VCaP (cell line): Measurements from ENCODE around the gene RUNX2.
"Not testable (repeated sequence)": the region's sequence is repeated elsewhere in the genome, so short reads cannot be mapped to it uniquely, and the experiment has no call there.

Experiments used
- H3K27ac ChIP-seq: fragments of 450-650 bp; 2 replicates; pipeline ENCODE4 v1.5.1; 2017
- TF ChIP-seq, protein P1 (sequence below): fragments of 450-650 bp; conservative IDR thresholded peaks from 2 replicates; pipeline ENCODE4 v1.5.1; 2017; ENCODE audit warnings: mild to moderate bottlenecking, moderate library complexity

Gene RUNX2

DNA sequence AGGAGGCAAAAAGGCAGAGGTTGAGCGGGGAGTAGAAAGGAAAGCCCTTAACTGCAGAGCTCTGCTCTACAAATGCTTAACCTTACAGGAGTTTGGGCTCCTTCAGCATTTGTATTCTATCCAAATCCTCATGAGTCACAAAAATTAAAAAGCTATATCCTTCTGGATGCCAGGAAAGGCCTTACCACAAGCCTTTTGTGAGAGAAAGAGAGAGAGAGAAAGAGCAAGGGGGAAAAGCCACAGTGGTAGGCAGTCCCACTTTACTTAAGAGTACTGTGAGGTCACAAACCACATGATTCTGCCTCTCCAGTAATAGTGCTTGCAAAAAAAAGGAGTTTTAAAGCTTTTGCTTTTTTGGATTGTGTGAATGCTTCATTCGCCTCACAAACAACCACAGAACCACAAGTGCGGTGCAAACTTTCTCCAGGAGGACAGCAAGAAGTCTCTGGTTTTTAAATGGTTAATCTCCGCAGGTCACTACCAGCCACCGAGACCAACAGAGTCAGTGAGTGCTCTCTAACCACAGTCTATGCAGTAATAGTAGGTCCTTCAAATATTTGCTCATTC is at the start of gene RUNX2:
Gene RUNX2, plus strand, starts transcription at position 375 of the 567 bp plus-strand sequence. CDS start 397 bp downstream, outside the sequence.
- TF ChIP-seq, protein P1, sequence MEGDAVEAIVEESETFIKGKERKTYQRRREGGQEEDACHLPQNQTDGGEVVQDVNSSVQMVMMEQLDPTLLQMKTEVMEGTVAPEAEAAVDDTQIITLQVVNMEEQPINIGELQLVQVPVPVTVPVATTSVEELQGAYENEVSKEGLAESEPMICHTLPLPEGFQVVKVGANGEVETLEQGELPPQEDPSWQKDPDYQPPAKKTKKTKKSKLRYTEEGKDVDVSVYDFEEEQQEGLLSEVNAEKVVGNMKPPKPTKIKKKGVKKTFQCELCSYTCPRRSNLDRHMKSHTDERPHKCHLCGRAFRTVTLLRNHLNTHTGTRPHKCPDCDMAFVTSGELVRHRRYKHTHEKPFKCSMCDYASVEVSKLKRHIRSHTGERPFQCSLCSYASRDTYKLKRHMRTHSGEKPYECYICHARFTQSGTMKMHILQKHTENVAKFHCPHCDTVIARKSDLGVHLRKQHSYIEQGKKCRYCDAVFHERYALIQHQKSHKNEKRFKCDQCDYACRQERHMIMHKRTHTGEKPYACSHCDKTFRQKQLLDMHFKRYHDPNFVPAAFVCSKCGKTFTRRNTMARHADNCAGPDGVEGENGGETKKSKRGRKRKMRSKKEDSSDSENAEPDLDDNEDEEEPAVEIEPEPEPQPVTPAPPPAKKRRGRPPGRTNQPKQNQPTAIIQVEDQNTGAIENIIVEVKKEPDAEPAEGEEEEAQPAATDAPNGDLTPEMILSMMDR: no peak
- H3K27ac ChIP-seq: no peak within 1 kb of the TSS

DNA sequence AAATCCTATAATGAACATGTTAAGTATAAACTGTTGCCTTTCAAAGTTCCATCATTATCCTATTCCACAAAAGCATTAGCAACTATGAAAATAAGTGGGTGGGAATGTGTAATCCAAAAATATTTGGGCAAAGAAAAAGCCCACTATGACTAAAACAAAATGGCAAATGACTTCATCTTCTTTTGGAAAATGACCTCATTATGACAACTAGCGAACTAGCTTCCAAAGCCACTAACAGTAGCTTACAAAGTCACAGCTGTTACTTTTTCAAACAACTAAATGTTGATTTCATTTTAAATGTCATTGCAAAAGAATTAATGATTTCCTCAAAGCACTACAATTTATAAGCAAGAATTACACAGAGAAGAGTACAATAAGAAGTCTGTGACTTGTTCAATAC is 49.8 kb upstream of the RUNX2 start:
- H3K27ac ChIP-seq: no peak overlapping the region
- TF ChIP-seq, protein P1: no peak

DNA sequence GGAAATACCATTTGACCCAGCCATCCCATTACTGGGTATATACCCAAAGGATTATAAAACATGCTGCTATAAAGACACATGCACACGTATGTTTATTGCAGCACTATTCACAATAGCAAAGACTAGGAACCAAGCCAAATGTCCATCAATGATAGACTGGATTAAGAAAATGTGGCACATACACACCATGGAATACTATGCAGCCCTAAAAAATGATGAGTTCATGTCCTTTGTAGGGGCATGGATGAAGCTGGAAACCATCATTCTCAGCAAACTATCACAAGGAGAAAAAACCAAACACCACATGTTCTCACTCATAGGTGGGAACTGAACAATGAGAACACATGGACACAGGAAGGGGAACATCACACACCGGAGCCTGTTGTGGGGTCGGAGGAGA is 41.4 kb upstream of the RUNX2 start:
- H3K27ac ChIP-seq: not testable (repeated sequence)

DNA sequence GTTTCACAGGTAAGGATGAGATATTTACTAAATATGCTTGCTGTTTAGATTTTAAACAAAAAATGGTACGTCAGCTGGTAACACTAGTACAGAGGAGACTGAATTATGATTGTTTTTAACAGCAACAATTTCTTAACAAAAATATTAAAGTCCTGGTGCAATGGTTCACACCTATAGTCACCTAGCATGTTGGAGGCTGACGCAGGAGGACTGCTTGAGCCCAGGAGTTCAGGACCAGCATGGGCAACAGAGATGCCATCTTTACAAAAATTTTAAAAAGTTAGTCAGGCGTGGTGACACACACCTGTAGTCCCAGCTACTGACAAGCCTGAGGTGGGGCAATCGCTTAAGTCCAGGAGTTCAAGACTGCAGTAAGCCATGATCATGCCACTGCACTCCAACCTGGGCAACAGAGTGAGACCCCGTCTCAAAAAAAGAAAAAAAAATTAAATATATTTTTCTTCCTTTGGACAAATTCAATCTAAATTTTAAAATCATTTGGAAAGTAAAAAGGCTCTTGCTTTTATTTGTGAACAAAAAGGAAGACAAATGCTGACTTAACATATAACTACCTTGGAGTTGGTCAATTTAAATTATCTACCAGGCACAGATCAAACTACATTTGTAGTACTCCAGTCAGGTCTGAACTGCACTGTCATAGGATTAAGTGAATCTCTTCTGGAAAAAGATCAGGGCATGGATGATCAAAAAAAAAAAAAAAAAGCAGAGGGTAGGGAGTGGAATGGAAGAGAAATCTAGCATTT is 38.2 kb upstream of the RUNX2 start:
- TF ChIP-seq, protein P1: no peak
- no peak overlapping the region for H3K27ac ChIP-seq

DNA sequence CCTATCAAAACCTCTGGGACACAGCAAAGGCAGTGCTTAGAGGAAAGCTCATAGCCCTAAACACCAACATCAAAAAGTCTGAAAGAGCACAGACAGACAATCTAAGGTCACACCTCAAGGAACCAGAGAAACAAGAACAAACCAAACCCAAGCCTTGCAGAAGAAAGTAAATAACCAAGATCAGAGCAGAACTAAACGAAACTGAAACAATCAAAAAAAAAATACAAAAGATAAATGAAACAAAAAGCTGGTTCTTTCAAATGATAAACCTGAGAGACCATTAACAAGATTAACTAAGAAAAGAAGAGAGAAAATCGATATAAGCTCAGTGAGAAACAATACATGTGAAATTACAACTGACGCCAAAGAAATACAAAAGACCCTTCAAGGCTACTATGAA is 34.8 kb upstream of the RUNX2 start:
- TF ChIP-seq, protein P1: no peak
- H3K27ac ChIP-seq: no peak overlapping the region

DNA sequence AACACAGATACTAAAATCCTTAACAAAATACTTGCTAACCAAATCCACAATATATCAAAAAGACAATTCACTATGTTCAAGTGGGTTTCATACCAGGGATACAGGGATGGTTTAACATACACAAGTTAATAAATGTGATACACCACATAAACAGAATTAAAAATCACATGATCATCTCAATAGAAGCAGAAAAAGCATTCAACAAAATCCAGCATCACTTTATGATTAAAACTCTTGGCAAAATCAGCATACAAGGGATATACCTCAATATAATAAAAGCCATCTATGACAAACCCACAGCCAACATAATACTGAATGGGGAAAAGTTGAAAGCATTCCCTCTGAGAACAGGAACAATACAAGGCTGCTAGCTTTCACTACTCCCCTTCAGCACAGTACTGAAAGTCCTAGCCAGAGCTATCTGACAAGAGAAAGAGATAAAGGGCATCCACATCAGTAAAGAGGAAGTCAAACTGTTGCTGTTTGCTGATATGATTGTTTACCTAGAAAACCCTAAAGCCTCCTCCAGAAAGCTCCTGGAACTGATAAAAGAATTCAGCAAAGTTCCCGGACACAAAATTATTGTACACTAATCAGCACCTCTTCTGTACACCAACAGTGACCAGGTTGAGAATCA is 33.9 kb upstream of the RUNX2 start:
- H3K27ac ChIP-seq: not testable (repeated sequence)

DNA sequence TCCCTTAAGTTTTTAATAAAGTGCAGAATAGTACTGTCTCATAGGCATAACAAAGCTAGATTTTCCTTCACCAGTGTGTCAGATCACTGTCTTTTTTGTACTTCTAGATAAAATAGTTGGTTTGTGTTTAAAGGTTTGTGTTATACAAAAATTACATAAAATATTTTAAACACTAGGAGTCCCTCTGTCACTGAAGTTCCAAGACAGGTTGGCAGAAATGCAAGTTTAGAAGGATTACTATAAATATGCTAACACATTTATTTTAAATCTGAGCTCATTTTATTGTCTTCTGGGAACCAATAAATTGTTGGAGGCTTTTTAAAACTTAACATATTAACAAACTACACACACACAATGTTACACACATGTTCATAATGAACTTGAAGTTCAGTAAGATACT is 30.8 kb upstream of the RUNX2 start:
- TF ChIP-seq, protein P1: no peak
- no peak overlapping the region for H3K27ac ChIP-seq

DNA sequence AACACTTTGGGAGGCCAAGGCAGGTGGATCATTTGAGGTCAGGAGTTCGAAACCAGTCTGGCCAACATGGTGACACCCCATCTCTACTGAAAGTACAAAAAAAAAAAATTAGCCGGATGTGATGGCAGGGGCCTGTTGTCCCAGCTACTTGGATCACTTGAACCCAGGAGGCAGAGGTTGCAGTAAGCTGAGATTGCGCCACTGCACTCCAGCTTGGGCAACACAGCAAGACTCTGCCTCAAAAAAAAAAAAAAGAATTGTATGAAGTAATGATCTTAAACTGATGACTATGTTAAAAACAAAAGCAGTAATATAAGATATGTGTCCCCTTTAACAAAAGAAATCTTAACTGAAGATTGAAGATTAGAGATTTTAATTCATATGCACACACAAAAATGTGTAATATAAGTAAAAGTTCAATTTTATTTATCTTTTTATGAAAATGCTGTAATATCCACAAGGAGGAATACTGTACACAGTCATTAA is 29.0 kb upstream of the RUNX2 start:
- TF ChIP-seq, protein P1: no peak
- H3K27ac ChIP-seq: no peak overlapping the region
